HepG2 (cell line): Measurements from ENCODE around the gene CPEB2. TPM values are rescaled to one million over a fixed set of nuclear protein-coding genes. Genes with fewer than 3 reads are reported as not detected.
"Not testable (repeated sequence)": the region's sequence is repeated elsewhere in the genome, so short reads cannot be mapped to it uniquely, and the experiment has no call there.

Source experiments
- ATAC-seq: fragments of 200-7000 bp; cut with Tn5 transposase; 3 replicates; pipeline ENCODE4 v1.9.1; 2020; ENCODE audit warnings: mild to moderate bottlenecking, moderate library complexity
- BruUV-seq: library from RNA; stranded (reverse); fragments of 400-500 nt; replicated peaks from 2 replicates; lab custom pipeline; 2021; lab: Mats Ljungman, UMichigan
- CTCF ChIA-PET: fragments of 300-600 bp; formaldehyde crosslinking; extraction: SDS; loops from one replicate; lab custom pipeline; 2021; ENCODE audit warnings: low total read pairs, inconsistent platforms, low intra/inter-chr PET ratio; lab: Yijun Ruan, JAX
- POLR2A ChIA-PET: fragments of 350-600 bp; sonication (Branson Sonifier 250); formaldehyde crosslinking; loops from one replicate; lab custom pipeline; 2020; ENCODE audit warnings: antibody characterized with exemption, inconsistent platforms; lab: Yijun Ruan, JAX
- DNase-seq: peaks from one replicate; pipeline ENCODE4 v3.0.0-alpha.2; 2015; ENCODE audit warnings: low spot score
- FAIRE-seq: peaks from 3 replicates; lab custom pipeline; 2011; peaks lifted over from hg19 to GRCh38; lab: Jason Lieb, UNC
- H2AFZ ChIP-seq: one replicate; pipeline ENCODE4 v1.6.1; 2011; ENCODE audit warnings: low read length, inconsistent platforms
- H3K27ac ChIP-seq: fragments of 300-600 bp; 3 replicates; pipeline ENCODE4 v1.8.0; 2011; ENCODE audit warnings: mixed run types, mild to moderate bottlenecking, mixed read lengths, low read length, inconsistent platforms; ENCODE audit not compliant: insufficient read depth; ENCODE audit errors: extremely low read length
- H3K27me3 ChIP-seq, 2 experiments: fragments of 200-600 bp in 1 of 2; 2 replicates in 1 of 2; 3 replicates in 1 of 2; pipeline versions ENCODE4 v1.6.0 to v1.8.0; 2011; ENCODE audit warnings: low read length in 2 of 2, mild to moderate bottlenecking in 2 of 2, moderate library complexity in 2 of 2, inconsistent platforms in 1 of 2; ENCODE audit not compliant: insufficient read depth in 2 of 2, control insufficient read depth in 1 of 2
- H3K36me3 ChIP-seq, 2 experiments: fragments of 200-600 bp in 1 of 2; replicated peaks in 1 of 2; 2 replicates in 1 of 2; 3 replicates in 1 of 2; pipeline versions ENCODE4 v1.5.1 to v1.8.0; 2011; ENCODE audit warnings: low read length in 2 of 2, inconsistent platforms in 1 of 2; ENCODE audit not compliant: insufficient read depth in 2 of 2, control insufficient read depth in 1 of 2
- H3K4me1 ChIP-seq: 2 replicates; pipeline ENCODE4 v1.5.1; 2012; ENCODE audit warnings: low read length, inconsistent platforms; ENCODE audit not compliant: insufficient read depth
- H3K4me2 ChIP-seq: 2 replicates; pipeline ENCODE4 v1.6.0; 2011; ENCODE audit warnings: low read depth, low read length, inconsistent platforms
- H3K4me3 ChIP-seq, 3 experiments: fragments of 200-600 bp in 1 of 3; sonication (generic), shearing (Covaris generic) in 1 of 3; replicated peaks in 1 of 3; 2 replicates each; pipeline ENCODE4 v1.5.1; 2011 to 2016; ENCODE audit warnings: low read length in 3 of 3, inconsistent platforms in 2 of 3, low read depth in 2 of 3, mild to moderate bottlenecking in 2 of 3, control low read depth in 1 of 3, mixed read lengths in 1 of 3; ENCODE audit not compliant: insufficient read depth in 1 of 3
- H3K79me2 ChIP-seq: one replicate; pipeline ENCODE4 v1.6.1; 2011; ENCODE audit warnings: low read length, inconsistent platforms; ENCODE audit not compliant: insufficient read depth
- H3K9ac ChIP-seq: 2 replicates; pipeline ENCODE4 v1.6.0; 2011; ENCODE audit warnings: mild to moderate bottlenecking, low read depth, low read length, inconsistent platforms; ENCODE audit not compliant: insufficient read depth
- H3K9me3 ChIP-seq: 2 replicates; pipeline ENCODE4 v1.5.1; 2012; ENCODE audit warnings: mild to moderate bottlenecking, low read length
- H4K20me1 ChIP-seq: 2 replicates; pipeline ENCODE4 v1.6.0; 2011; ENCODE audit warnings: inconsistent platforms, mild to moderate bottlenecking, low read length, moderate library complexity; ENCODE audit not compliant: insufficient read depth
- ARID2 ChIP-seq: sonication (generic); formaldehyde crosslinking; IDR thresholded peaks from 2 replicates; pipeline ENCODE4 v1.8.1; 2022; ENCODE audit warnings: mild to moderate bottlenecking, missing genetic modification reagents, borderline replicate concordance
- GABPA ChIP-seq, 2 experiments: IDR thresholded peaks; 2 replicates each; pipeline ENCODE4 v1.6.1; 2011 to 2016; ENCODE audit warnings: low read depth in 2 of 2, low read length in 1 of 2, missing biosample characterization in 1 of 2, missing genetic modification characterization in 1 of 2
- MATR3 ChIP-seq: sonication (generic); formaldehyde crosslinking; IDR thresholded peaks from 2 replicates; pipeline ENCODE4 v1.4.0; 2020; ENCODE audit warnings: missing genetic modification reagents
- SP140L ChIP-seq: sonication (generic); formaldehyde crosslinking; IDR thresholded peaks from 2 replicates; pipeline ENCODE4 v1.4.0; 2020; ENCODE audit warnings: missing genetic modification reagents, borderline replicate concordance
- ZNF354B ChIP-seq: sonication (generic); formaldehyde crosslinking; IDR thresholded peaks from 2 replicates; pipeline ENCODE4 v1.8.0; 2022; ENCODE audit warnings: mild to moderate bottlenecking, missing genetic modification reagents
- ZNF451 ChIP-seq: sonication (generic); formaldehyde crosslinking; IDR thresholded peaks from 2 replicates; pipeline ENCODE4 v1.5.0; 2020; ENCODE audit warnings: mild to moderate bottlenecking, missing genetic modification reagents
- WGBS: methylation state at CpG from one replicate; pipeline ENCODE4 v1.1.6; 2017; ENCODE audit warnings: low lambda C conversion rate; 5-methylcytosine and 5-hydroxymethylcytosine counted together
- in situ Hi-C: cut with HindIII; loops from 2 replicates; pipeline ENCODE4 v1.10.0; 2017; ENCODE audit warnings: low pct_unique_long_range_greater_than_20kb; ENCODE audit not compliant: extremely low pct_ligation_motif_present
- intact Hi-C: fragments of 100-400 bp; cut with micrococcal nuclease; formaldehyde crosslinking; loops from one replicate; pipeline ENCODE4 v1.10.0; 2022; ENCODE audit not compliant: unreplicated experiment
- polyA plus RNA-seq, 8 experiments: library from polyadenylated mRNA; depleted of rRNA in 3 of 8; stranded (reverse) in 7 of 8; unstranded in 1 of 8; fragments of >200 nt; fragmentation: Illumina TruSeq in 4 of 8; extraction: Trizol in 4 of 8; gene quantifications; 2 replicates each; pipeline versions ENCODE4 v1.2.1 to v1.2.3, GENCODE V29; 2011 to 2016; ENCODE audit warnings: low read depth in 4 of 8, missing spikeins in 1 of 8, mixed read lengths in 1 of 8; ENCODE audit not compliant: insufficient read depth in 1 of 8
- total RNA-seq, 5 experiments: library from RNA; depleted of rRNA; stranded (reverse); fragments of >200 nt; fragmentation: Illumina TruSeq; extraction: Trizol; gene quantifications; 2 replicates each; pipeline ENCODE4 v1.2.3, GENCODE V29; 2016; ENCODE audit warnings: low read depth in 1 of 5

Gene CPEB2
- total and polyA plus RNA-seq, 2 of the 13 experiments (the other 11 are each of a cell fraction or from before 2014, with no cell fraction given), result 2.0 to 2.5 TPM

- no TSS peak for BruUV-seq
- FAIRE-seq (no peak), DNase-seq (no peak), ATAC-seq (no peak)
- H3K36me3 ChIP-seq, result no peaks in the 10 kb centered on the region
- H4K20me1 ChIP-seq, result no peaks in the 10 kb centered on the region
- H3K9ac ChIP-seq, result no peak overlapping the region
- TF ChIP-seq GABPA (IDR thresholded peaks at IDR 0.05; ENCODE audit: low read depth, low read length) (no peak), GABPA (CRISPR knock-in tag; IDR thresholded peaks at IDR 0.05; ENCODE audit: low read depth) (no peak), ZNF354B (CRISPR knock-in tag) (no peak), SP140L (no peak), MATR3 (no peak), ARID2 (CRISPR knock-in tag) (no peak), ZNF451 (CRISPR knock-in tag) (no peak)
- peaks cover 7% of the 10 kb centered on the region; the same call in 1 of the 2 replicates for H3K9me3 ChIP-seq
- H3K79me2 ChIP-seq, result no peaks in the 10 kb centered on the region
- ChIA-PET POLR2A (no interaction called here), CTCF (no interaction called here)
- H3K27me3 ChIP-seq, result no peaks in the 10 kb centered on the region
- WGBS, result 36% methylated on average over 1 of the region's 1 CpG
- no peak overlapping the region for H3K4me3 ChIP-seq
- intact Hi-C loops (no loop called here), in situ Hi-C loops (no loop called here)
- no peak overlapping the region for H3K4me2 ChIP-seq
- no peak overlapping the region for H2AFZ ChIP-seq
- no peaks in the 10 kb centered on the region for H3K4me1 ChIP-seq
- no peak overlapping the region for H3K27ac ChIP-seq
Observed at GRCh38 chr4:15084780-15085179, 82.5 kb downstream of the CPEB2 start.

DNA sequence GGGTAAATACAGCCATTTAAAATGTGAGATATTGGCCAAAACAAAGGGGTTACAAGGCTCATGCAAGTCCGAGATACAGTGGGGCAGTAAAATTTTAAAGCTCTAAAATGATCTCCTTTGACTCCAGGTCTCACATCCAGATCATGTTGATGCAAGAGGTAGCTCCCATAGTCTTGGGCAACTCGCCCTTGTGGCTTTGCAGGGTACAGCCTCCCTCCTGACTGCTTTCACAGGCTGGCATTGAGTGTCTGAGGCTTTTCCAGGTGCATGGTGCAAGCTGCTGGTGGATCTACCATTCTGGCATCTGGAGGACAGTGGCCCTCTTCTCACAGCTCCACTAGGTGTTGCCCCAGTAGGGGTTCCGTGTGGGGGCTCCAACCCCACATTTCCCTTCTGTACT lies 83.5 kb downstream of the CPEB2 start:
- H3K36me3 ChIP-seq, H2AFZ ChIP-seq, H3K4me3 ChIP-seq, POLR2A ChIA-PET, DNase-seq, ATAC-seq, H3K79me2 ChIP-seq, CTCF ChIA-PET, intact Hi-C loops, H3K4me2 ChIP-seq, FAIRE-seq, H3K4me1 ChIP-seq, H3K27me3 ChIP-seq, H4K20me1 ChIP-seq, BruUV-seq, H3K9me3 ChIP-seq, H3K9ac ChIP-seq, in situ Hi-C loops, H3K27ac ChIP-seq: not testable (repeated sequence)
- WGBS, result 0% methylated on average over 3 of the region's 3 CpGs

- intact Hi-C loops, CTCF ChIA-PET, H3K9me3 ChIP-seq, H4K20me1 ChIP-seq, H2AFZ ChIP-seq, H3K9ac ChIP-seq, FAIRE-seq, H3K4me3 ChIP-seq, H3K4me2 ChIP-seq, POLR2A ChIA-PET, H3K79me2 ChIP-seq, ATAC-seq, H3K27me3 ChIP-seq, BruUV-seq, DNase-seq, H3K36me3 ChIP-seq, H3K4me1 ChIP-seq, H3K27ac ChIP-seq, in situ Hi-C loops: not testable (repeated sequence)
- 0% methylated on average over 1 of the region's 2 CpGs for WGBS
Observed at GRCh38 chr4:15086259-15086658, 84.0 kb downstream of the CPEB2 start.
